Duodenal mucosa (tissue), 2 donors: ENCODE measurements around the gene PRKCG.

Experiments used
- H3K27ac ChIP-seq: one replicate; pipeline ENCODE4 v1.7.0; 2013; ENCODE audit warnings: low read depth, low read length
- H3K27me3 ChIP-seq, 2 donors: one replicate each; pipeline ENCODE4 v1.7.0; 2013; ENCODE audit warnings: low read length in 2 of 2, control low read depth in 1 of 2; ENCODE audit not compliant: insufficient read depth in 2 of 2, control insufficient read depth in 1 of 2
- H3K36me3 ChIP-seq, 2 donors: one replicate each; pipeline ENCODE4 v1.7.0; 2013; ENCODE audit warnings: low read length in 2 of 2, control low read depth in 1 of 2; ENCODE audit not compliant: insufficient read depth in 2 of 2, control insufficient read depth in 1 of 2
- H3K4me1 ChIP-seq, 2 donors: one replicate each; pipeline ENCODE4 v1.7.0; 2013; ENCODE audit warnings: low read length in 2 of 2, control low read depth in 1 of 2; ENCODE audit not compliant: insufficient read depth in 2 of 2, control insufficient read depth in 1 of 2
- H3K4me3 ChIP-seq, 2 donors: one replicate each; pipeline ENCODE4 v1.7.0; 2013; ENCODE audit warnings: low read length in 2 of 2, low read depth in 1 of 2
- H3K9ac ChIP-seq, 2 donors: one replicate each; pipeline ENCODE4 v1.7.0; 2013; ENCODE audit warnings: low read length in 2 of 2, low read depth in 1 of 2
- H3K9me3 ChIP-seq, 2 donors: one replicate each; pipeline ENCODE4 v1.7.0; 2013; ENCODE audit warnings: low read length in 2 of 2, control low read depth in 1 of 2; ENCODE audit not compliant: control insufficient read depth in 1 of 2

PRKCG gene

DNA sequence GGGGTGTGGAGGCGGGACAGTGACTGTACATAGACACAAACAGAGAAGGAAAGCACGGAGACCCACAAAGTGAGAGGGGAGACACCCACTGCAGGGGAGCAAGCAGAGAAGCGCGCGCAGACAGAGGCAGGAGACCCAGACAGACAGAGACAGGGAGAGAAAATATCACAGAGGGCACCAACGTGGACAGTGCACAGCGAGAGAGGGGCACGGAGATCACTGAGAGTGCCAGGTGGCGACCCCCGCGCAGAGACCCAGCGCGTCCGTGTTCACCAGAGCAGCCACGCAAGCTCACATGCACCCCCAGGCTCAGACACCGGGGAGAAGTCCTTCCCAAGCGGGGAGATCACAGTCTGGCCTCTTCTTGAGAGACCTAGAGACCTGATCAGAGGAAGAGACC lies 25.7 kb downstream of the PRKCG start:
- Histone ChIP-seq H3K9ac (no peak overlapping the region), H3K27ac (no peak overlapping the region), H3K36me3 (no peaks in the 10 kb centered on the region)

DNA sequence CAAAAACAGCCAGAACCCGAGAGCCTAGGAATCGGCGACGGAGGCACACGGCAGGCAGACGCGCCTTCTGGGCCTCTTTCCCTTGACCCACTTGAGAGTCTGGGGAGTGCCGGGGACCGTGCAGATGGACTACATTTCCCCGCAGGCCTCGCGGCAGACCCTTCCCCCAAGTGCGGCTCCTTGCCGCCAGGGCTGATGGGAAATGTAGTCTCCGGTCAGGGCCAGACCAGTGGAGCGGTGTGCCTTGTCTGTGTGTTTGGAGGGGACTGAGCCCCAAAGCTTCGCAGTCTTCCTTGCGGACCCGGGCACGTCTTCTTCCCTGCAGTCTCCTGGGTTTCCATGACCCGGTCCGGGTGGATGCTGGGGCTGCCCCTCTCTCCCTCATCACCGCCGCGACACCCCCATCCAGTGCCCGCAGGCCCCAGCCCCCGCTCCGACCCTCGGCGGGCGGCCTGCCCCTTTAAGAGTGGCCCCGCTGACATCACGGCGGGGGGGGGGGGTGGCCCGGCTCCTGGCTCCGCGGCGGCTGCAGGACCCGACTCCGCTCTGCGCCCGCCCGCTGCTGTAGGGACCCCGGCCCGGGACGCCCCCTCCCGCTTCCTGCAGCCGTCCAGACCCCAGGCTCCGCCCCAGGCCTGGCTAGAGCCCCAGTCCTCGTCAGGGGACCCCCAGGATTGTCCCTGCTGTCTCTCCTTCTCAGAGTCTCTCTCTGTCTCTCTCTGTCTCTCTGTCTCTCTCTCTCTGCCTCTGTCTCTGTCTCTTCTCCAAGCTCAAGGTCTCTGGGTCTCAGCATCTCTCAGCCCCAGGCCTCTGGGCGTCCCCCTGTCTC lies 26.3 kb downstream of the PRKCG start:
- H3K9ac ChIP-seq: no peak overlapping the region
- H3K27me3 ChIP-seq: peaks cover 29 to 60% of the 10 kb centered on the region in 2 donors
- no peak overlapping the region for H3K4me3 ChIP-seq
- H3K27ac ChIP-seq: no peak overlapping the region
- peaks cover 0 to 3% of the 10 kb centered on the region in 2 donors for H3K4me1 ChIP-seq
- H3K36me3 ChIP-seq: no peaks in the 10 kb centered on the region
- no peaks in the 10 kb centered on the region for H3K9me3 ChIP-seq

More for the DNA sequence above, 25.7 kb downstream of the PRKCG start:
- Histone ChIP-seq H3K4me3 (no peak overlapping the region), H3K4me1 (peaks cover 0 to 3% of the 10 kb centered on the region in 2 donors), H3K27me3 (peaks cover 29 to 58% of the 10 kb centered on the region in 2 donors), H3K9me3 (no peaks in the 10 kb centered on the region)

DNA sequence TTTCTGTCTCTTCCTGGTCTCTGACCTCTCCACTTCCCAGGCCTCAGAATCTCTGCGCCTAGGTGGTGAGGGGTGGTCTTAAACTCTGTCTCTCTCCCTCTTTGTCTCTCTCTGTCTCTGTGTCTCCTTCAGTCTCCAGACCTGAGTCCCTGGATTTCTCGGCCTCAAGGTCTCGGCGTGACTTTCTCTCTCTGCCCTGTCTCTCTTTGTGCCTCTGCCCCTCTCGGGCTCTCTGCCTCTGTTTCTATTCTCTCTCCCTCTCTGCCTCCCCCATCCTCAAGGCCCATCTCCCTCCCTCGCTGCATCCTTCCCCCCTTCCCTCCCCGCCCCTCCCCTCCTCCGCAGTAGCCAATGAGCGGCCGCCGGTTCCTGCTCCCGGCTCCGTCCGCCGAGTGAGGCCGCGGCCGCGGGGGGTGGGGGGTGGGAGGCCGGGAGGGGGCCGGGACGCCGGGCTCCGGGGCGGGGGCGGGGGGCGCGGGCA lies 27.0 kb downstream of the PRKCG start, which contains the start of gene CACNG7:
Gene CACNG7, plus strand, starts transcription at position 344 of the 481 bp plus-strand sequence. CDS start 3,554 bp downstream, outside the sequence.
- H3K9ac ChIP-seq: no peak within 1 kb of the TSS

DNA sequence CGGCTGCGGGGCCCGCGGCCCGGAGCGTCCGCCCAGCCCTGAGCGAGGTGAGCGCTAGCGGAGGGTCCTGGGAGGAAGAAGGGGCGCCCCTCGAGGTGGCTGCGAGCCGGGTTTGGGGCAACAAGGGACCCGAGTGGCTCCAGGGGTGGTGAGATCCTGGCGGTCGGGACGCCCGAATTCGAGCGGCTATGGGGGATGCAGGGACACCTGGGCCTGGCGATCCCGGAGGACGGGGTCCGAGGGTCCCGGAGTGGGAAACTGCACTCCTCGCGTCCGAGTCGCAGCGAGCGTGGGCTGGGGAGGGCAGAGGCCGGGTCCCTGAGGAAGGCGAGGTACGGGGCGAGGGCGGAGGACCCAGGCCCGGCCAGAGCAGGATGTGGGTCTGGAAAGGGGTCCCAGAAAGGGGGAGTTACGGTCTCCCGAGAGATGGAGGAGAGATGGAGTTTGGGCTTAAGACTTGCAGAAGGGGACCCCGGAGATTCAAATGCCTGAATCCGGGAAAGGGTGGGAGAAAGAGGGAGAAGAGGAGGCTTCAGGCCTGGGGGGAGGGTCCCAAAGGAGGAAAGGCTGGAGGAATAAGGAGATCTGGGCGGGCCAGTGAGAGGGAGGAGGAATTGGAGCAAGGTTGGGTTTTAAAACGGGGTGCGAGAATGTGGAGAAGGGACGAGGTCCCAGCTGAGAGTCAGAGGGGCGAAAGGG lies 27.6 kb downstream of the PRKCG start:
- Histone ChIP-seq H3K27ac (no peak overlapping the region), H3K4me3 (no peak overlapping the region), H3K27me3 (peaks cover 29 to 60% of the 10 kb centered on the region in 2 donors), H3K9me3 (no peaks in the 10 kb centered on the region), H3K4me1 (peaks cover 0 to 3% of the 10 kb centered on the region in 2 donors), H3K9ac (no peak overlapping the region), H3K36me3 (no peaks in the 10 kb centered on the region)

More for the DNA sequence above, 27.0 kb downstream of the PRKCG start, which contains the start of gene CACNG7:
- Histone ChIP-seq H3K27ac (no peak within 1 kb of the TSS), H3K27me3 (peaks cover 29 to 60% of the 10 kb centered on the region in 2 donors), H3K36me3 (no peaks in the 10 kb centered on the region), H3K4me3 (no peak within 1 kb of the TSS), H3K9me3 (no peaks in the 10 kb centered on the region), H3K4me1 (peaks cover 0 to 3% of the 10 kb centered on the region in 2 donors)

DNA sequence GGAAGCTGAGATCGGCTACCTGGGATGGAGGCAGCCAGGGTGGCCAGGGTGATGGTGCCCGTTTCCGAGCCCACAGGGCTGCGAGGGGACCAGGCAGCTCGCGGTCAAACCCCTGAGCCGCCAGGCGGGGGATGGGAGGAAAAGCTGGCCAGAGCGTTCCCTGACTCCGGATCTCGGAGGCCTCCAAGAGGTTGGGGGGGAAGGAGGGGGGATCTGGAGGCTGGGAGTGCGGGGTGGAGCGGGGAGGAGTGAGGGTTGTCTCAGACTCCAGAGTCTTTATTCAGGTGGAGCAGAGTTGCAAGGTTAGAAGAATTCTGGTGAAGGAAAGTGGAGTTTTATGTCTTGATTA lies 28.1 kb downstream of the PRKCG start:
- Histone ChIP-seq H3K9me3 (no peaks in the 10 kb centered on the region), H3K4me1 (peaks cover 0 to 3% of the 10 kb centered on the region in 2 donors), H3K9ac (no peak overlapping the region), H3K27ac (no peak overlapping the region), H3K36me3 (no peaks in the 10 kb centered on the region), H3K27me3 (peaks cover 29 to 55% of the 10 kb centered on the region in 2 donors), H3K4me3 (no peak overlapping the region)

DNA sequence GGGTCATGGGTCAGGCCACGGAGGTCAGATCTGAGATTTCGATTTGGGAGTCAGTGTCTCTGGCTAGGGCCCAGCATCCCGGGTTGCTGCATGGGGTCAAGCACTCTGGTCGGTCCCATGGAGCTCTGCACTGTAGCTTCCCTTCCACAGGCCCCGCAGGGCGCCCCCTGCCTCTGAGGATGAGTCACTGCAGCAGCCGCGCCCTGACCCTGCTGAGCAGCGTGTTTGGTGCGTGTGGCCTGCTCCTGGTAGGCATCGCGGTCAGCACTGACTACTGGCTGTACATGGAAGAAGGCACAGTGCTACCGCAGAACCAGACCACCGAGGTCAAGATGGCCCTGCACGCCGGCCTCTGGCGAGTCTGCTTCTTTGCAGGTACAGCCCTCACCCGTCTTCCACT lies 30.7 kb downstream of the PRKCG start:
- Histone ChIP-seq H3K36me3 (no peaks in the 10 kb centered on the region), H3K9ac (no peak overlapping the region), H3K4me1 (peaks cover 0 to 3% of the 10 kb centered on the region in 2 donors), H3K4me3 (no peak overlapping the region), H3K27ac (no peak overlapping the region), H3K27me3 (peaks cover 28 to 40% of the 10 kb centered on the region in 2 donors), H3K9me3 (no peaks in the 10 kb centered on the region)

DNA sequence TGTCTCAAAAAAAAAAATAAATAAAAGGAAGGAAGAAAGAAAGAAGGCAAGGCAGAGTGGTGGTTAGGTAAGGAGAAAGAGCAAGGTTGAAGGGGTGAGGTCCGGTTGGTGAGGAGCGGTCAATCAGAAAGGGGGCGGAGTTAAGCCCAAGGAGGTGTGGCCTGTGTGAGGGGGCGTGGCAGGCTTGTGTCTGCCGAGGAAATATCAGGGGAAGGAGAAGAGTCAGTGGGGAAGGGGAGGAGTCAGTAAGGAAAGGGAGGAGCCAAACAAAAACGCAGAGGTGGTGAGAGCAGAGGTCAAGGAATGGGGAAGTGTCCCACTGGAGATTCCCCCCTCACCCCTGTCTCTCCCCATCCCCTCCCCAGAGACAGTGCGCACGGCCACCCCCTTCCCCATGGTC lies 33.0 kb downstream of the PRKCG start:
- Histone ChIP-seq H3K27ac (no peak overlapping the region), H3K27me3 (peaks cover 9 to 20% of the 10 kb centered on the region in 2 donors), H3K36me3 (no peaks in the 10 kb centered on the region), H3K4me3 (no peak overlapping the region), H3K9me3 (no peaks in the 10 kb centered on the region), H3K4me1 (no peaks in the 10 kb centered on the region), H3K9ac (no peak overlapping the region)

DNA sequence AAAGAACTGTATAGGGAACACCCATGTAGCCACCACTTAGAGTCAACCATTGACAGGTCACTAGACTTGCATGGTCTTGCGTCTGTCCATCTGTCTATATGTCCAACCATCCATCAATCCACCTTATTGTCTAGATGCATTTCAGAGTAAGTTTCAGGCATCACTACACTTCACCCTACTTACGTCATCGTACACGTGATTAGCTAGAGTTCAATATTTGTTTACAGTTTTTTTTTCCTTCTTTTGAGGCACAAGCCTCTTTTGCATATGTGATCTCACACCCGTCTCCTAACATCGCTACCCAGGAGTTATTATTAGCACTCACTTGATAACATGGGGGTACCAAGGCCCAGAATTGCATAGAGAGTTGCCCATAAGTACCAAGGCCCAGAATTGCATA lies 34.0 kb downstream of the PRKCG start:
- Histone ChIP-seq H3K27me3 (peaks cover 4 to 13% of the 10 kb centered on the region in 2 donors), H3K27ac (no peak overlapping the region), H3K4me1 (no peaks in the 10 kb centered on the region), H3K9me3 (no peaks in the 10 kb centered on the region), H3K4me3 (no peak overlapping the region), H3K36me3 (no peaks in the 10 kb centered on the region), H3K9ac (no peak overlapping the region)

DNA sequence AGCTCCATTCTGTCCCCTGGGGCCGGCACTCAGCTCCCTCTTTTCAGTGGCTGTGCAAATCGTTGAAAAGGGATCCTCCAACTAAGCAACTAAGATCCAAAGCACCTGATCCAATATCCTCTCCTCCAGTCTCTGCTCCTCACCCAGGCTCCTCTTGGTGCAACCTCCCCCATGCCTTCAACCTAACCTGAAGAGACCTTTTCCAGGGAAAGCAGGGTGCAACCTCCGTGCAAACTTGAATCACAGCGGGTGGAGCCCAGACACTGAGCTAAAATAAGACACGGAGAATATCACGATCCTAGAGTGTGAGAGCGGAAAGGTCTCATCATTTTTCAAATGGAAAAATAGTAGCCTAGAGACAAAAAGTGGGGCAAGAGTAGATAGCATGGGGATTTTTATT lies 35.4 kb downstream of the PRKCG start:
- Histone ChIP-seq H3K36me3 (no peaks in the 10 kb centered on the region), H3K4me1 (no peaks in the 10 kb centered on the region), H3K4me3 (no peak overlapping the region), H3K27me3 (peaks cover 0 to 5% of the 10 kb centered on the region in 2 donors), H3K9ac (no peak overlapping the region), H3K27ac (no peak overlapping the region), H3K9me3 (no peaks in the 10 kb centered on the region)

DNA sequence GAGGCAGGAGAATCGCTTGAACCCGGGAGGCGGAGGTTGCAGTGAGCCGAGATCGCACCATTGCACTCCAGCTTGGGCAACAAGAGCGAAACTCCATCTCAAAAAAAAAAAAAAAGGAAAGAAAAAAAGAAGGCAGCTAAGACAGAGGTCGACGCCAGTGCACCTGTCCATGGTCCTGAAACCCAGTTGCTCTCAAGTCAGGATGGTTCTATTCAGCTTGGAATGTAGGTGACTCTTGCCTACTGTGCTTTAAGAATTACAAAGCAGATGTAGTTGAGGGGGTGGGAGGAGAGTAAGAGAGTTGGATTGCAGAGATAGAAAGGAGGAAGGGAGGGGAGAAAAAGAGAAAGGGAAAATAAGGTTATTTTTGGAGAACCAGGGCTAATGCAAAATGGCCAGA lies 45.7 kb downstream of the PRKCG start:
- Histone ChIP-seq H3K36me3 (no peaks in the 10 kb centered on the region), H3K4me3 (no peak overlapping the region), H3K9me3 (no peaks in the 10 kb centered on the region), H3K9ac (no peak overlapping the region), H3K27ac (no peak overlapping the region), H3K27me3 (no peaks in the 10 kb centered on the region), H3K4me1 (no peaks in the 10 kb centered on the region)
